Measurements from ENCODE around the gene CNP. TPM values are rescaled to one million over a fixed set of nuclear protein-coding genes. Genes with fewer than 3 reads are reported as not detected.

The CNP gene
- total RNA-seq, 1 donor from 2014 or later = 81.6 TPM

Other genes starting within 250 kb of the CNP start
- gene HAP1, start 232.2 kb upstream of the CNP start, total RNA-seq = 0.02 and 0.05 TPM in 2 replicates
- gene JUP, start 180.1 kb upstream of the CNP start, total RNA-seq = 0.14 and 0.24 TPM in 2 replicates
- gene P3H4, start 154.8 kb upstream of the CNP start, total RNA-seq = 4.1 and 5.9 TPM in 2 replicates
- 0.31 and 0.47 TPM in 2 replicates for gene FKBP10, start 153.8 kb upstream of the CNP start, total RNA-seq
- 46.2 and 47.3 TPM in 2 replicates for gene NT5C3B, start 130.6 kb upstream of the CNP start, total RNA-seq
- not detected in 2 replicates for gene KLHL10, start 129.0 kb upstream of the CNP start, total RNA-seq
- 22.6 and 22.8 TPM in 2 replicates for gene KLHL11, start 101.4 kb upstream of the CNP start, total RNA-seq
- gene ACLY, start 47.8 kb upstream of the CNP start, total RNA-seq = 225 and 229 TPM in 2 replicates
- gene ODAD4, start 36.2 kb upstream of the CNP start, total RNA-seq = 0.63 and 0.76 TPM in 2 replicates
- 121 and 128 TPM in 2 replicates for gene DNAJC7, start 50.6 kb downstream of the CNP start, total RNA-seq
- gene NKIRAS2, start 53.3 kb downstream of the CNP start, total RNA-seq = 29.5 and 30.3 TPM in 2 replicates
- 0.05 and 0.07 TPM in 2 replicates for gene C17orf113, start 83.8 kb downstream of the CNP start, total RNA-seq
- gene ZNF385C, start 131.7 kb downstream of the CNP start, total RNA-seq = 0.16 TPM in 1 of 2 replicates, not detected in the other
- 22.9 and 25.8 TPM in 2 replicates for gene DHX58, start 145.9 kb downstream of the CNP start, total RNA-seq
- gene KAT2A, start 154.6 kb downstream of the CNP start, total RNA-seq = 76.6 and 77.4 TPM in 2 replicates
- gene HSPB9, start 156.0 kb downstream of the CNP start, total RNA-seq = not detected in 2 replicates
- gene RAB5C, start 188.2 kb downstream of the CNP start, total RNA-seq = 55.8 and 64.6 TPM in 2 replicates
- gene KCNH4, start 214.3 kb downstream of the CNP start, total RNA-seq = 1.6 and 2.3 TPM in 2 replicates
- not detected in 2 replicates for gene HCRT, start 218.7 kb downstream of the CNP start, total RNA-seq
- 14.4 and 17.5 TPM in 2 replicates for gene GHDC, start 227.7 kb downstream of the CNP start, total RNA-seq